ENCODE data around the gene VASP. TPM values are rescaled to one million over a fixed set of nuclear protein-coding genes. Genes with fewer than 3 reads are reported as not detected.

The VASP gene
- total and polyA plus RNA-seq, 2 of the 13 experiments (the other 11 are each of a cell fraction or from before 2014, with no cell fraction given): 41.8 to 67.1 TPM

- TF ChIP-seq SNAPC4 (CRISPR knock-in tag; IDR thresholded peaks at IDR 0.05) (0 out of 2 replicates have a peak, but pooled peaks have one; percentile 8), ZFP62 (CRISPR knock-in tag; IDR thresholded peaks at IDR 0.05) (no peak), NFATC3 (CRISPR knock-in tag; IDR thresholded peaks at IDR 0.05) (no peak), ATF7 (IDR thresholded peaks at IDR 0.05) (no peak), ATF7 (CRISPR knock-in tag; IDR thresholded peaks at IDR 0.05) (0 out of 2 replicates have a peak, but pooled peaks have one; percentile 33), RFX5 (IDR thresholded peaks at IDR 0.05; ENCODE audit: low read depth, low read length) (no peak), ARNT2 (CRISPR knock-in tag; IDR thresholded peaks at IDR 0.05; ENCODE audit: low read depth) (0 out of 2 replicates have a peak, but pooled peaks have one; percentile 63), ZNF660 (CRISPR knock-in tag; IDR thresholded peaks at IDR 0.05; ENCODE audit: borderline replicate concordance, low read depth) (no peak), ZNF557 (CRISPR knock-in tag; IDR thresholded peaks at IDR 0.05) (no peak), KMT2A (CRISPR knock-in tag; IDR thresholded peaks at IDR 0.05) (no peak), ZFX (CRISPR knock-in tag; IDR thresholded peaks at IDR 0.05; ENCODE audit: low read depth) (0 out of 2 replicates have a peak, but pooled peaks have one; percentile 12), GTF3A (CRISPR knock-in tag; conservative IDR thresholded peaks at IDR 0.05) (no peak)
- TF ChIP-seq, protein P1, sequence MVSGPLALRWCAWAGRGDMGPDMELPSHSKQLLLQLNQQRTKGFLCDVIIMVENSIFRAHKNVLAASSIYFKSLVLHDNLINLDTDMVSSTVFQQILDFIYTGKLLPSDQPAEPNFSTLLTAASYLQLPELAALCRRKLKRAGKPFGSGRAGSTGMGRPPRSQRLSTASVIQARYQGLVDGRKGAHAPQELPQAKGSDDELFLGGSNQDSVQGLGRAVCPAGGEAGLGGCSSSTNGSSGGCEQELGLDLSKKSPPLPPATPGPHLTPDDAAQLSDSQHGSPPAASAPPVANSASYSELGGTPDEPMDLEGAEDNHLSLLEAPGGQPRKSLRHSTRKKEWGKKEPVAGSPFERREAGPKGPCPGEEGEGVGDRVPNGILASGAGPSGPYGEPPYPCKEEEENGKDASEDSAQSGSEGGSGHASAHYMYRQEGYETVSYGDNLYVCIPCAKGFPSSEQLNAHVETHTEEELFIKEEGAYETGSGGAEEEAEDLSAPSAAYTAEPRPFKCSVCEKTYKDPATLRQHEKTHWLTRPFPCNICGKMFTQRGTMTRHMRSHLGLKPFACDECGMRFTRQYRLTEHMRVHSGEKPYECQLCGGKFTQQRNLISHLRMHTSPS (CRISPR knock-in tag; IDR thresholded peaks at IDR 0.05; ENCODE audit: low read depth): no peak
- TF ChIP-seq, protein P2, sequence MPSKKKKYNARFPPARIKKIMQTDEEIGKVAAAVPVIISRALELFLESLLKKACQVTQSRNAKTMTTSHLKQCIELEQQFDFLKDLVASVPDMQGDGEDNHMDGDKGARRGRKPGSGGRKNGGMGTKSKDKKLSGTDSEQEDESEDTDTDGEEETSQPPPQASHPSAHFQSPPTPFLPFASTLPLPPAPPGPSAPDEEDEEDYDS (CRISPR knock-in tag; IDR thresholded peaks at IDR 0.05): no peak
Observed at GRCh38 chr19:45469945-45470761, 37.1 kb upstream of the VASP start (continued).
